Breast epithelium (tissue), 4 donors: ENCODE data around the gene RGS16. TPM values are rescaled to one million over a fixed set of nuclear protein-coding genes. Genes with fewer than 3 reads are reported as not detected.

Source experiments
- DNase-seq, 2 donors: peaks; one replicate each; pipeline ENCODE4 v3.0.0-alpha.2; 2019; ENCODE audit warnings: low spot score in 2 of 2
- H3K27ac ChIP-seq, 2 donors: fragments of 200-600 bp; sonication (generic) in 1 of 2; one replicate each; pipeline ENCODE4 v1.5.1; 2016 to 2019; ENCODE audit warnings: mild to moderate bottlenecking in 1 of 2
- H3K27me3 ChIP-seq, 2 donors: fragments of 200-600 bp; sonication (generic) in 1 of 2; one replicate each; pipeline versions ENCODE4 v1.5.1 to v1.6.0; 2017 to 2019; ENCODE audit warnings: control low read depth in 1 of 2, mild to moderate bottlenecking in 1 of 2
- H3K36me3 ChIP-seq: fragments of 200-600 bp; one replicate; pipeline ENCODE4 v1.5.1; 2019
- H3K4me1 ChIP-seq, 2 donors: fragments of 200-600 bp; sonication (generic); one replicate each; pipeline ENCODE4 v1.5.1; 2016 to 2019; ENCODE audit warnings: control low read depth in 1 of 2
- H3K4me3 ChIP-seq, 3 donors: fragments of 200-600 bp; sonication (generic); 1 replicate in 2 of 3; 2 replicates in 1 of 3; pipeline ENCODE4 v1.5.1; 2016 to 2019; ENCODE audit warnings: mild to moderate bottlenecking in 3 of 3, moderate library complexity in 2 of 3
- H3K9me3 ChIP-seq, 2 donors: fragments of 200-600 bp; sonication (generic) in 1 of 2; one replicate each; pipeline ENCODE4 v1.5.1; 2016 to 2019; ENCODE audit warnings: control low read depth in 1 of 2
- CTCF ChIP-seq, 3 donors: fragments of 450-650 bp; IDR thresholded peaks; one replicate each; pipeline ENCODE4 v1.5.1; 2016 to 2017; ENCODE audit warnings: antibody characterized with exemption in 3 of 3, mild to moderate bottlenecking in 3 of 3, moderate library complexity in 3 of 3
- POLR2A ChIP-seq: fragments of 450-650 bp; IDR thresholded peaks from one replicate; pipeline ENCODE4 v1.6.1; 2016; ENCODE audit warnings: antibody characterized with exemption, mild to moderate bottlenecking, moderate library complexity
- POLR2AphosphoS5 ChIP-seq, 3 donors: sonication (generic); formaldehyde crosslinking; IDR thresholded peaks; one replicate each; pipeline ENCODE4 v1.6.1; 2017; ENCODE audit warnings: antibody characterized with exemption in 3 of 3
- intact Hi-C: fragments of 100-400 bp; cut with DNase I; formaldehyde crosslinking; loops from one replicate; pipeline ENCODE4 v1.15.1; 2023; ENCODE audit warnings: low total_unique reads
- total RNA-seq, 3 donors: library from RNA; depleted of rRNA; stranded (reverse); fragments of >200 nt; gene quantifications; one replicate each; pipeline ENCODE4 v1.1.0, GENCODE V29; 2016

The RGS16 gene
- total RNA-seq, 3 donors from 2014 or later: 1.3 to 6.3 (median 2.3) TPM

- DNase-seq: no peak
- TF ChIP-seq POLR2AphosphoS5 (IDR thresholded peaks at IDR 0.05): no peak
- TF ChIP-seq CTCF (IDR thresholded peaks at IDR 0.05): no peak
- no peak for TF ChIP-seq POLR2A
- Histone ChIP-seq H3K4me3 (peak overlapping the region; percentile 60 to 72 (median 67)), H3K36me3 (no peaks in the 10 kb centered on the region), H3K4me1 (peaks cover 0 to 6% of the 10 kb centered on the region in 2 donors), H3K9me3 (no peaks in the 10 kb centered on the region), H3K27ac (peak overlapping the region; percentile 93 to 96), H3K27me3 (no peaks in the 10 kb centered on the region)
- intact Hi-C loops: no loop called here
These were observed 16.3 kb downstream of the RGS16 start for GRCh38 chr1:182587666-182588499.

- no peaks in the 10 kb centered on the region for H3K36me3 ChIP-seq
- peaks cover 0 to 6% of the 10 kb centered on the region in 2 donors for H3K4me1 ChIP-seq
- TF ChIP-seq POLR2AphosphoS5 (IDR thresholded peaks at IDR 0.05): no peak
- no peak for TF ChIP-seq CTCF (IDR thresholded peaks at IDR 0.05)
- TF ChIP-seq POLR2A: no peak
- DNase-seq: no peak
- no peak overlapping the region for H3K4me3 ChIP-seq
- no peak overlapping the region for H3K27ac ChIP-seq
- intact Hi-C loops: no loop called here
- no peaks in the 10 kb centered on the region for H3K27me3 ChIP-seq
- H3K9me3 ChIP-seq: no peaks in the 10 kb centered on the region
These were observed 17.1 kb downstream of the RGS16 start for GRCh38 chr1:182587093-182587492.

- Histone ChIP-seq H3K9me3 (no peaks in the 10 kb centered on the region), H3K4me3 (no peak overlapping the region), H3K36me3 (no peaks in the 10 kb centered on the region), H3K4me1 (peaks cover 0 to 6% of the 10 kb centered on the region in 2 donors), H3K27ac (no peak overlapping the region), H3K27me3 (no peaks in the 10 kb centered on the region)
- intact Hi-C loops: no loop called here
- DNase-seq: no peak
- TF ChIP-seq CTCF (IDR thresholded peaks at IDR 0.05) (no peak), POLR2A (no peak), POLR2AphosphoS5 (IDR thresholded peaks at IDR 0.05) (no peak)
These were observed 17.8 kb downstream of the RGS16 start for GRCh38 chr1:182586380-182586779.

GRCh38 chr1:182584746-182585145 is 19.4 kb downstream of the RGS16 start:
- DNase-seq: no peak
- Histone ChIP-seq H3K27ac (no peak overlapping the region), H3K4me3 (peak overlapping the region in 1 of 3 donors; percentile 22), H3K4me1 (peaks cover 0 to 6% of the 10 kb centered on the region in 2 donors), H3K9me3 (no peaks in the 10 kb centered on the region), H3K27me3 (no peaks in the 10 kb centered on the region), H3K36me3 (no peaks in the 10 kb centered on the region)
- intact Hi-C loops: no loop called here
- TF ChIP-seq POLR2A (no peak), CTCF (IDR thresholded peaks at IDR 0.05) (no peak)

- Histone ChIP-seq H3K27ac (no peak overlapping the region), H3K27me3 (no peaks in the 10 kb centered on the region), H3K36me3 (no peaks in the 10 kb centered on the region), H3K9me3 (no peaks in the 10 kb centered on the region), H3K4me1 (no peaks in the 10 kb centered on the region), H3K4me3 (no peak overlapping the region)
- intact Hi-C loops: no loop called here
- TF ChIP-seq POLR2AphosphoS5 (IDR thresholded peaks at IDR 0.05) (no peak), POLR2A (no peak), CTCF (IDR thresholded peaks at IDR 0.05) (no peak)
- no peak for DNase-seq
These were observed 23.5 kb downstream of the RGS16 start for GRCh38 chr1:182580736-182581135.
